Fibroblast of lung (primary cell): ENCODE results near the gene TSHZ2. TPM values are rescaled to one million over a fixed set of nuclear protein-coding genes. Genes with fewer than 3 reads are reported as not detected.

Source experiments
- DNase-seq, 2 donors: peaks; one replicate each; pipeline versions ENCODE4 v3.0.0 to v3.0.0-alpha.2; 2010; ENCODE audit warnings: low read depth in 2 of 2
- H2AFZ ChIP-seq: 2 replicates; pipeline ENCODE4 v1.5.1; 2012; ENCODE audit warnings: low read length, control low read depth, inconsistent platforms
- H3K27ac ChIP-seq: 2 replicates; pipeline ENCODE4 v1.5.1; 2011; ENCODE audit warnings: low read length, control low read depth; ENCODE audit not compliant: insufficient read depth
- H3K27me3 ChIP-seq: 2 replicates; pipeline ENCODE4 v1.5.1; 2011; ENCODE audit warnings: mild to moderate bottlenecking, low read length; ENCODE audit not compliant: control insufficient read depth, insufficient read depth
- H3K36me3 ChIP-seq: 2 replicates; pipeline ENCODE4 v1.5.1; 2011; ENCODE audit warnings: low read length; ENCODE audit not compliant: control insufficient read depth, insufficient read depth
- H3K4me1 ChIP-seq: 2 replicates; pipeline ENCODE4 v1.5.1; 2011; ENCODE audit warnings: low read length; ENCODE audit not compliant: control insufficient read depth, insufficient read depth; ENCODE audit errors: extremely low read depth
- H3K4me2 ChIP-seq: 2 replicates; pipeline ENCODE4 v1.5.1; 2011; ENCODE audit warnings: low read length, control low read depth; ENCODE audit not compliant: insufficient read depth; ENCODE audit errors: extremely low read depth
- H3K4me3 ChIP-seq, 4 experiments: fragments of 200-600 bp in 1 of 4; sonication (generic) in 1 of 4; replicated peaks in 1 of 4; 2 replicates each; pipeline ENCODE4 v1.5.1; 2011 to 2016; ENCODE audit warnings: low read length in 4 of 4, low read depth in 3 of 4, mild to moderate bottlenecking in 3 of 4, control low read depth in 2 of 4, inconsistent platforms in 1 of 4, mixed read lengths in 1 of 4; ENCODE audit not compliant: insufficient read depth in 1 of 4; ENCODE audit errors: control extremely low read depth in 1 of 4
- H3K79me2 ChIP-seq: 2 replicates; pipeline ENCODE4 v1.5.1; 2012; ENCODE audit warnings: mild to moderate bottlenecking, low read length, inconsistent platforms; ENCODE audit not compliant: control insufficient read depth, insufficient read depth
- H3K9ac ChIP-seq: 2 replicates; pipeline ENCODE4 v1.5.1; 2011; ENCODE audit warnings: mild to moderate bottlenecking, low read length, control low read depth; ENCODE audit not compliant: insufficient read depth
- H3K9me3 ChIP-seq: 2 replicates; pipeline ENCODE4 v1.5.1; 2012; ENCODE audit warnings: low read depth, low read length; ENCODE audit not compliant: control insufficient read depth, insufficient read depth
- H4K20me1 ChIP-seq: 2 replicates; pipeline ENCODE4 v1.5.1; 2011; ENCODE audit warnings: low read length; ENCODE audit not compliant: control insufficient read depth, insufficient read depth; ENCODE audit errors: extremely low read depth
- EZH2 ChIP-seq: IDR thresholded peaks from 2 replicates; pipeline ENCODE4 v1.5.1; 2012; ENCODE audit warnings: low read length, control low read depth, mild to moderate bottlenecking; ENCODE audit errors: missing control alignments
- polyA plus RNA-seq, 2 donors: library from polyadenylated mRNA; depleted of rRNA in 1 of 2; stranded (reverse) in 1 of 2; unstranded in 1 of 2; fragments of >200 nt; gene quantifications; 2 replicates each; pipeline ENCODE4 v1.2.1, GENCODE V29; 2011 to 2012; ENCODE audit warnings: missing spikeins in 1 of 2
- total RNA-seq: library from RNA; depleted of rRNA; stranded (reverse); fragments of >200 nt; gene quantifications from 2 replicates; pipeline ENCODE4 v1.2.1, GENCODE V29; 2014
- TF ChIP-seq, protein P1 (sequence below), 2 donors: IDR thresholded peaks in 1 of 2; conservative IDR thresholded peaks in 1 of 2; 1 replicate in 1 of 2; 2 replicates in 1 of 2; pipeline ENCODE4 v1.5.1; 2011 to 2012; ENCODE audit warnings: low read length in 2 of 2, control low read depth in 1 of 2, inconsistent platforms in 1 of 2, low read depth in 1 of 2, mild to moderate bottlenecking in 1 of 2

TSHZ2 gene
- total and polyA plus RNA-seq, 2 donors (not counting 1 experiment from before 2014, with no cell fraction given), result 0.15 to 2.6 TPM

DNA sequence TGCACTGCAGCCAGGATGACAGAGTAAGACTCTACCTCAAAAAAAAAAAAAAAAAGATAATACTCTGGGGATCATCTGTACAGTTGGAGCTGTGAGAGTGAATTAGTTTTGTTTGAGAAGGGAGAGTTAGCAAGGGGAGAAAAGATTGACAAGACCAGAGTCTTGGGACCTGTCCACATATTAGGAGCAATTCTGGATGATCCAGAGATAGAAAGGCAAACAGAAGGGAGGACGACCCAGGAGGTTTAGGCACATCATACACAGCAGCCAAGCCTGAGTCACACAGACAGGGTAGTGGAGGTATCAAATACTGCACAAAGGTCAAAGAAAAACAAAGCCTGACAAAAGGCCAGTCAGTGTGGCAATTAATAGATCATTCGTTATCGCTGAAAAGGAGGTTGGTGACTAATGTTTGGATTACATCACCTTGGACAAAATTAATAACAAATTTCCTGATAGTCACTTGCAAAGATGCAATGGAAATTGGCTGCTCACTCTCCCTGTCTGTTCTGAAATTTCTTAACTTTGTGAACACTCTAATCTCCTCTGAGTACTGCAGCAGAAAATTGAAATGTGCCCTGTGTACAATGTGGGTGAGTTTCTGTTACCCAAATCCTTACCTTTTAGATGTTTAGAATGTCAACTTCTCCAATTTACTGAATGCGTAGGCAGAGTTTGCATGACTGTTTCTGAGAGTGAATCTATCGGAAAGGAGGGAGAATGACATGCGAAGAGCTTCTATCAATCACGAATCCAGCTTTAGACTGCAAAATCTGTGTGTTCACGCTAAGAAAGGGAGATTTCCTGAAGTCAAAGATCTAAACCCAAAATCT is 105.4 kb downstream of the TSHZ2 start:
- no peak overlapping the region for H3K27ac ChIP-seq
- TF ChIP-seq, protein P1, sequence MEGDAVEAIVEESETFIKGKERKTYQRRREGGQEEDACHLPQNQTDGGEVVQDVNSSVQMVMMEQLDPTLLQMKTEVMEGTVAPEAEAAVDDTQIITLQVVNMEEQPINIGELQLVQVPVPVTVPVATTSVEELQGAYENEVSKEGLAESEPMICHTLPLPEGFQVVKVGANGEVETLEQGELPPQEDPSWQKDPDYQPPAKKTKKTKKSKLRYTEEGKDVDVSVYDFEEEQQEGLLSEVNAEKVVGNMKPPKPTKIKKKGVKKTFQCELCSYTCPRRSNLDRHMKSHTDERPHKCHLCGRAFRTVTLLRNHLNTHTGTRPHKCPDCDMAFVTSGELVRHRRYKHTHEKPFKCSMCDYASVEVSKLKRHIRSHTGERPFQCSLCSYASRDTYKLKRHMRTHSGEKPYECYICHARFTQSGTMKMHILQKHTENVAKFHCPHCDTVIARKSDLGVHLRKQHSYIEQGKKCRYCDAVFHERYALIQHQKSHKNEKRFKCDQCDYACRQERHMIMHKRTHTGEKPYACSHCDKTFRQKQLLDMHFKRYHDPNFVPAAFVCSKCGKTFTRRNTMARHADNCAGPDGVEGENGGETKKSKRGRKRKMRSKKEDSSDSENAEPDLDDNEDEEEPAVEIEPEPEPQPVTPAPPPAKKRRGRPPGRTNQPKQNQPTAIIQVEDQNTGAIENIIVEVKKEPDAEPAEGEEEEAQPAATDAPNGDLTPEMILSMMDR (conservative IDR thresholded peaks at IDR 0.05 in 1 of 2, IDR thresholded peaks at IDR 0.05 in 1 of 2; ENCODE audit: low read depth in 1 of 2, low read length in 2 of 2), result no peak
- TF ChIP-seq EZH2, result no peak
- no peak overlapping the region for H2AFZ ChIP-seq
- no peaks in the 10 kb centered on the region for H3K79me2 ChIP-seq
- no peak overlapping the region for H3K4me2 ChIP-seq
- no peaks in the 10 kb centered on the region for H4K20me1 ChIP-seq
- H3K9ac ChIP-seq, result no peak overlapping the region
- H3K27me3 ChIP-seq, result no peaks in the 10 kb centered on the region
- H3K36me3 ChIP-seq, result no peaks in the 10 kb centered on the region
- H3K9me3 ChIP-seq, result no peaks in the 10 kb centered on the region
- H3K4me3 ChIP-seq, result no peak overlapping the region
- peak; percentile 22 to 92 for DNase-seq
- no peaks in the 10 kb centered on the region for H3K4me1 ChIP-seq

DNA sequence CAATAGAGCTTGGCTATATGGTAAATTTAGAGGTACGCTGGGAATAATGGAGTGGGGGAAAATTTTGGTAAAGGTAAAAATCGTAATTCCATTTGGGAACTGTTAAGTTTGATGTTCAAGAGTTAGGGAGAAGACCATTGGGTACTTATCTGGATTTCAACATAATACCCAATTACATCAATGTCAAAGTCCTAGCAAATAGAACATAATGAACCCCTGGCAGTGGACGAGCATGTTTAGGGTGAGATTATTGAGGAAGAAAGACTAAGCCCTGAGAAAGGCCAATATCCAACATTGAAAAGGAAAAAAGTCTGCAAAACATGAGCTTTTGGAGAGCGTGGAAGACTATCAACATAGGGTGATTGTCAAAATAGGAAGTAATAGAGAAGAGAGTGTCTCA is 106.6 kb downstream of the TSHZ2 start:
- no peaks in the 10 kb centered on the region for H3K4me1 ChIP-seq
- DNase-seq, result no peak
- no peaks in the 10 kb centered on the region for H4K20me1 ChIP-seq
- no peaks in the 10 kb centered on the region for H3K79me2 ChIP-seq
- H3K27ac ChIP-seq, result no peak overlapping the region
- no peak overlapping the region for H3K9ac ChIP-seq
- H3K27me3 ChIP-seq, result no peaks in the 10 kb centered on the region
- no peak overlapping the region for H2AFZ ChIP-seq
- H3K4me2 ChIP-seq, result no peak overlapping the region
- no peaks in the 10 kb centered on the region for H3K36me3 ChIP-seq
- no peaks in the 10 kb centered on the region for H3K9me3 ChIP-seq
- no peak for TF ChIP-seq EZH2
- TF ChIP-seq, protein P1 (conservative IDR thresholded peaks at IDR 0.05 in 1 of 2, IDR thresholded peaks at IDR 0.05 in 1 of 2; ENCODE audit: low read depth in 1 of 2, low read length in 2 of 2), result no peak
- H3K4me3 ChIP-seq, result no peak overlapping the region

DNA sequence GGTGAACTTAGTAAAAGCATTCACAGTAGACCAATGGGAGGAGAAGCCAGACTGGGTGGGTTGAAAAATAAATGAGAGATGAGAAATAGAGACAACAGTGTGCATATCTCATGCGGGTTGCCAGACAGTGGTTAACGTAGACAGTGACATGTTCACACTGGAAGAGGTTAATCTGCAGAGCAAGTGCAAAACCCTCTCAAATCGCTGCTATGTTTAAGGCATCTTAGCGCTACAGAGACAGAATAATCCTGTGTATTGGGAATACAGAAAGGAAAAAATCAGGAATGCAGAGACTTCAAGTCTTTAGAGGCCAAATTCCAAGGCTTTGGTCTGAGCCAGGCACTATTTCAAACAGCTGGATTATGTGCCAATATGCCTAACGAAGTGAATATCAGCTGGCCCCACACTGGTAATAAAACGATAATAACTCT is 107.1 kb downstream of the TSHZ2 start:
- no peaks in the 10 kb centered on the region for H3K9me3 ChIP-seq
- no peak overlapping the region for H3K27ac ChIP-seq
- H3K4me2 ChIP-seq, result no peak overlapping the region
- DNase-seq, result peak in 1 of 2 donors; percentile 89
- H4K20me1 ChIP-seq, result no peaks in the 10 kb centered on the region
- no peak overlapping the region for H3K9ac ChIP-seq
- H3K4me1 ChIP-seq, result no peaks in the 10 kb centered on the region
- no peak overlapping the region for H2AFZ ChIP-seq
- no peak overlapping the region for H3K4me3 ChIP-seq
- TF ChIP-seq, protein P1 (conservative IDR thresholded peaks at IDR 0.05 in 1 of 2, IDR thresholded peaks at IDR 0.05 in 1 of 2; ENCODE audit: low read depth in 1 of 2, low read length in 2 of 2), result no peak
- no peaks in the 10 kb centered on the region for H3K36me3 ChIP-seq
- no peaks in the 10 kb centered on the region for H3K79me2 ChIP-seq
- no peaks in the 10 kb centered on the region for H3K27me3 ChIP-seq
